K562 (cell line): ENCODE measurements around the gene CNPY3. TPM values are rescaled to one million over a fixed set of nuclear protein-coding genes. Genes with fewer than 3 reads are reported as not detected.

Source experiments
- ARID1B ChIP-seq: fragments of 450-650 bp; IDR thresholded peaks from 2 replicates; pipeline ENCODE4 v1.6.1; 2016; ENCODE audit warnings: antibody characterized with exemption, mild to moderate bottlenecking, inconsistent platforms
- ARID2 ChIP-seq: fragments of 450-650 bp; IDR thresholded peaks from 2 replicates; pipeline ENCODE4 v1.6.1; 2017; ENCODE audit warnings: antibody characterized with exemption, mild to moderate bottlenecking
- CREB3 ChIP-seq: fragments of 450-650 bp; conservative IDR thresholded peaks from 2 replicates; pipeline ENCODE4 v1.6.1; 2016; ENCODE audit warnings: missing genetic modification characterization, low read depth, mild to moderate bottlenecking, missing compliant biosample characterization, moderate library complexity
- ESRRA ChIP-seq: fragments of 450-650 bp; IDR thresholded peaks from 2 replicates; pipeline ENCODE4 v1.6.1; 2014; ENCODE audit warnings: low read depth, mild to moderate bottlenecking, moderate library complexity, borderline replicate concordance
- FOXA3 ChIP-seq, 2 experiments: fragments of 450-650 bp in 1 of 2; sonication (generic) in 1 of 2; formaldehyde crosslinking; IDR thresholded peaks in 1 of 2; conservative IDR thresholded peaks in 1 of 2; 2 replicates each; pipeline versions ENCODE4 v1.4.0 to v1.8.0; 2020 to 2022; ENCODE audit warnings: mild to moderate bottlenecking in 2 of 2, missing genetic modification reagents in 1 of 2
- FOXK2 ChIP-seq, 2 experiments: fragments of 450-650 bp; IDR thresholded peaks in 1 of 2; conservative IDR thresholded peaks in 1 of 2; 2 replicates each; pipeline ENCODE4 v1.6.1; 2016; ENCODE audit warnings: low read depth in 2 of 2, mild to moderate bottlenecking in 1 of 2
- LCOR ChIP-seq: sonication (generic); formaldehyde crosslinking; IDR thresholded peaks from 2 replicates; pipeline ENCODE4 v1.8.0; 2022; ENCODE audit warnings: mild to moderate bottlenecking, missing genetic modification reagents
- MCM3 ChIP-seq: fragments of 450-650 bp; IDR thresholded peaks from 2 replicates; pipeline ENCODE4 v1.6.1; 2016
- STAT5A ChIP-seq: IDR thresholded peaks from 2 replicates; pipeline ENCODE4 v1.6.1; 2012; ENCODE audit warnings: low read length, inconsistent platforms, borderline replicate concordance
- TEAD4 ChIP-seq, 2 experiments: sonication (generic) in 1 of 2; formaldehyde crosslinking in 1 of 2; IDR thresholded peaks; 2 replicates each; pipeline versions ENCODE4 v1.6.1 to v1.8.0; 2012 to 2022; ENCODE audit warnings: borderline replicate concordance in 1 of 2, inconsistent platforms in 1 of 2, low read length in 1 of 2, mild to moderate bottlenecking in 1 of 2, missing genetic modification reagents in 1 of 2
- YY1 ChIP-seq, 3 experiments: IDR thresholded peaks; 2 replicates each; pipeline ENCODE4 v1.6.1; 2011; ENCODE audit warnings: low read length in 2 of 3, mild to moderate bottlenecking in 2 of 3, moderate library complexity in 2 of 3, borderline replicate concordance in 1 of 3, control low read depth in 1 of 3, low read depth in 1 of 3; ENCODE audit not compliant: insufficient read depth in 3 of 3, insufficient replicate concordance in 2 of 3, control insufficient read depth in 1 of 3, insufficient read length in 1 of 3; ENCODE audit errors: extremely low read depth in 1 of 3
- ZNF347 ChIP-seq: fragments of 450-650 bp; formaldehyde crosslinking; IDR thresholded peaks from 2 replicates; pipeline ENCODE4 v1.4.0; 2020; ENCODE audit warnings: low read depth, mild to moderate bottlenecking, moderate library complexity
- ZNF639 ChIP-seq, 2 experiments: fragments of 200-800 bp in 1 of 2; sonication (Bioruptor generic) in 1 of 2; sonication (generic) in 1 of 2; formaldehyde crosslinking in 1 of 2; IDR thresholded peaks in 1 of 2; conservative IDR thresholded peaks in 1 of 2; 2 replicates each; pipeline versions ENCODE4 v1.5.0 to v1.6.1; 2016 to 2020; ENCODE audit warnings: missing compliant biosample characterization in 1 of 2, missing genetic modification characterization in 1 of 2, missing genetic modification reagents in 1 of 2
- polyA plus RNA-seq, 8 experiments: library from polyadenylated mRNA; depleted of rRNA in 4 of 8; stranded (reverse) in 5 of 8; unstranded in 3 of 8; fragments of >200 nt; fragmentation: Nextera tagmentation in 2 of 8; fragmentation: Illumina TruSeq in 1 of 8; extraction: Ambion mirVana in 2 of 8; extraction: Trizol in 1 of 8; gene quantifications; 2 replicates each; pipeline versions ENCODE4 v1.2.1 to v1.2.3, GENCODE V29; 2011 to 2014; ENCODE audit warnings: inconsistent platforms in 1 of 8, missing spikeins in 1 of 8
- total RNA-seq, 7 experiments: library from RNA; depleted of rRNA in 6 of 7; stranded (reverse); fragments of >200 nt in 6 of 7; fragmentation: Illumina TruSeq in 2 of 7; extraction: Trizol in 2 of 7; gene quantifications; 2 replicates each; pipeline versions ENCODE4 v1.2.1 to v1.2.3, GENCODE V29; 2011 to 2021; ENCODE audit warnings: low replicate concordance in 1 of 7
- TF ChIP-seq, protein P1 (sequence below): sonication (generic); formaldehyde crosslinking; IDR thresholded peaks from 2 replicates; pipeline ENCODE4 v1.8.0; 2022; ENCODE audit warnings: mild to moderate bottlenecking, missing genetic modification reagents, borderline replicate concordance

Gene CNPY3
- total and polyA plus RNA-seq, 9 of the 15 experiments (the other 6 are each of a cell fraction or from before 2014, with no cell fraction given): 2.4 to 37.4 (median 21.2) TPM

- TF ChIP-seq, protein P1, sequence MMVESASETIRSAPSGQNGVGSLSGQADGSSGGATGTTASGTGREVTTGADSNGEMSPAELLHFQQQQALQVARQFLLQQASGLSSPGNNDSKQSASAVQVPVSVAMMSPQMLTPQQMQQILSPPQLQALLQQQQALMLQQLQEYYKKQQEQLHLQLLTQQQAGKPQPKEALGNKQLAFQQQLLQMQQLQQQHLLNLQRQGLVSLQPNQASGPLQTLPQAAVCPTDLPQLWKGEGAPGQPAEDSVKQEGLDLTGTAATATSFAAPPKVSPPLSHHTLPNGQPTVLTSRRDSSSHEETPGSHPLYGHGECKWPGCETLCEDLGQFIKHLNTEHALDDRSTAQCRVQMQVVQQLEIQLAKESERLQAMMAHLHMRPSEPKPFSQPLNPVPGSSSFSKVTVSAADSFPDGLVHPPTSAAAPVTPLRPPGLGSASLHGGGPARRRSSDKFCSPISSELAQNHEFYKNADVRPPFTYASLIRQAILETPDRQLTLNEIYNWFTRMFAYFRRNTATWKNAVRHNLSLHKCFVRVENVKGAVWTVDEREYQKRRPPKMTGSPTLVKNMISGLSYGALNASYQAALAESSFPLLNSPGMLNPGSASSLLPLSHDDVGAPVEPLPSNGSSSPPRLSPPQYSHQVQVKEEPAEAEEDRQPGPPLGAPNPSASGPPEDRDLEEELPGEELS: no peak
- TF ChIP-seq ESRRA (peak; percentile 82), ARID2 (peak; percentile 90), STAT5A (no peak), CREB3 (tag) (no peak), FOXA3 (CRISPR knock-in tag; conservative IDR thresholded peaks at IDR 0.05 in 1 of 2, IDR thresholded peaks at IDR 0.05 in 1 of 2) (peak in 1 of 2 experiments; percentile 72; a peak in 2 of 4 replicates), ARID1B (peak; percentile 48), YY1 (IDR thresholded peaks at IDR 0.05; ENCODE audit: borderline replicate concordance in 1 of 3, control insufficient read depth in 1 of 3, extremely low read depth in 1 of 3, insufficient read depth in 3 of 3, insufficient read length in 1 of 3, insufficient replicate concordance in 2 of 3, low read depth in 1 of 3, low read length in 2 of 3) (no peak), LCOR (0 out of 2 replicates have a peak, but pooled peaks have one; percentile 21), FOXK2 (conservative IDR thresholded peaks at IDR 0.05 in 1 of 2, IDR thresholded peaks at IDR 0.05 in 1 of 2; ENCODE audit: low read depth in 2 of 2) (peak; percentile 84 to 87), MCM3 (no peak), ZNF347 (CRISPR knock-in tag) (no peak), TEAD4 (IDR thresholded peaks at IDR 0.05; ENCODE audit: low read length) (peak; percentile 65), TEAD4 (CRISPR knock-in tag; IDR thresholded peaks at IDR 0.05; ENCODE audit: borderline replicate concordance) (no peak), ZNF639 (CRISPR knock-in tag; conservative IDR thresholded peaks at IDR 0.05 in 1 of 2, IDR thresholded peaks at IDR 0.05 in 1 of 2) (no peak)
Observed at GRCh38 chr6:42901538-42901957, 27.7 kb upstream of the CNPY3 start (continued).
